Measurements from ENCODE around the gene SIX3. TPM values are rescaled to one million over a fixed set of nuclear protein-coding genes. Genes with fewer than 3 reads are reported as not detected.

Gene SIX3
- total RNA-seq, 1 experiment from 2014 or later: not detected

- BruUV-seq (replicated peaks): no TSS peak
- no peak overlapping the region for H3K4me3 Mint-ChIP-seq (ENCODE audit: unreplicated experiment)
Observed at GRCh38 chr2:44960871-44961270, 19.4 kb downstream of the SIX3 start.

GRCh38 chr2:44962176-44962695, 20.7 kb downstream of the SIX3 start:
- Mint-ChIP-seq H3K9me3 (ENCODE audit: unreplicated experiment) (no peaks in the 10 kb centered on the region), H3K27ac (ENCODE audit: low read depth, unreplicated experiment) (no peak overlapping the region), H3K4me3 (ENCODE audit: unreplicated experiment) (no peak overlapping the region), H3K36me3 (ENCODE audit: insufficient read depth, unreplicated experiment) (no peaks in the 10 kb centered on the region), H3K4me1 (ENCODE audit: insufficient read depth, unreplicated experiment) (peaks cover 17% of the 10 kb centered on the region), H3K27me3 (ENCODE audit: insufficient read depth, unreplicated experiment) (no peaks in the 10 kb centered on the region)
- CTCF ChIA-PET: interaction anchor here (1.0 kb wide), 1 partner anchor 12 kb away, joined by 3 read pairs; no protein-coding TSS in a partner anchor
- POLR2A ChIA-PET: no interaction called here
- intact Hi-C loops (cut with micrococcal nuclease): no loop called here
- no peak for TF ChIP-seq CTCF (IDR thresholded peaks at IDR 0.05; ENCODE audit: unreplicated experiment)
- BruUV-seq (replicated peaks): no TSS peak
- DNase-seq (ENCODE audit: unreplicated experiment): no peak

More at GRCh38 chr2:44960871-44961270, 19.4 kb downstream of the SIX3 start:
- Mint-ChIP-seq H3K36me3 (ENCODE audit: insufficient read depth, unreplicated experiment) (no peaks in the 10 kb centered on the region), H3K4me1 (ENCODE audit: insufficient read depth, unreplicated experiment) (peaks cover 17% of the 10 kb centered on the region), H3K9me3 (ENCODE audit: unreplicated experiment) (no peaks in the 10 kb centered on the region), H3K27me3 (ENCODE audit: insufficient read depth, unreplicated experiment) (no peaks in the 10 kb centered on the region), H3K27ac (ENCODE audit: low read depth, unreplicated experiment) (no peak overlapping the region)
- CTCF ChIA-PET: interaction anchor here (0.7 kb wide), 1 partner anchor 525 kb away, joined by 4 read pairs; no protein-coding TSS in a partner anchor
- intact Hi-C loops (cut with micrococcal nuclease): no loop called here
- DNase-seq (ENCODE audit: unreplicated experiment): no peak
- POLR2A ChIA-PET: no interaction called here
- no peak for TF ChIP-seq CTCF (IDR thresholded peaks at IDR 0.05; ENCODE audit: unreplicated experiment)

- intact Hi-C loops (cut with micrococcal nuclease): no loop called here
- no peaks in the 10 kb centered on the region for H3K36me3 Mint-ChIP-seq (ENCODE audit: insufficient read depth, unreplicated experiment)
- H3K4me3 Mint-ChIP-seq (ENCODE audit: unreplicated experiment): no peak overlapping the region
- CTCF ChIA-PET: interaction anchor here (0.6 to 1.2 kb wide), 3 partner anchors 9 to 530 kb away, joined by 3 to 5 read pairs (median 3); no protein-coding TSS in a partner anchor
- peaks cover 2% of the 10 kb centered on the region for H3K4me1 Mint-ChIP-seq (ENCODE audit: insufficient read depth, unreplicated experiment)
- DNase-seq (ENCODE audit: unreplicated experiment): no peak
- no peaks in the 10 kb centered on the region for H3K27me3 Mint-ChIP-seq (ENCODE audit: insufficient read depth, unreplicated experiment)
- H3K9me3 Mint-ChIP-seq (ENCODE audit: unreplicated experiment): no peaks in the 10 kb centered on the region
- POLR2A ChIA-PET: no interaction called here
- no peak overlapping the region for H3K27ac Mint-ChIP-seq (ENCODE audit: low read depth, unreplicated experiment)
- no TSS peak for BruUV-seq (replicated peaks)
- TF ChIP-seq CTCF (IDR thresholded peaks at IDR 0.05; ENCODE audit: unreplicated experiment): no peak
Observed at GRCh38 chr2:44964752-44965236, 23.3 kb downstream of the SIX3 start.

GRCh38 chr2:44965684-44966083, 24.2 kb downstream of the SIX3 start:
- no peak overlapping the region for H3K27ac Mint-ChIP-seq (ENCODE audit: low read depth, unreplicated experiment)
- BruUV-seq (replicated peaks): no TSS peak
- no peaks in the 10 kb centered on the region for H3K9me3 Mint-ChIP-seq (ENCODE audit: unreplicated experiment)
- DNase-seq (ENCODE audit: unreplicated experiment): peak; percentile 22
- intact Hi-C loops (cut with micrococcal nuclease): no loop called here
- no peak for TF ChIP-seq CTCF (IDR thresholded peaks at IDR 0.05; ENCODE audit: unreplicated experiment)
- no peaks in the 10 kb centered on the region for H3K36me3 Mint-ChIP-seq (ENCODE audit: insufficient read depth, unreplicated experiment)
- CTCF ChIA-PET: interaction anchor here (0.6 to 1.2 kb wide), 2 partner anchors 141 to 529 kb away, joined by 3 read pairs; no protein-coding TSS in a partner anchor
- no peaks in the 10 kb centered on the region for H3K27me3 Mint-ChIP-seq (ENCODE audit: insufficient read depth, unreplicated experiment)
- no peaks in the 10 kb centered on the region for H3K4me1 Mint-ChIP-seq (ENCODE audit: insufficient read depth, unreplicated experiment)
- POLR2A ChIA-PET: no interaction called here
- H3K4me3 Mint-ChIP-seq (ENCODE audit: unreplicated experiment): no peak overlapping the region
